ENCODE measurements around the gene FAM222A. TPM values are rescaled to one million over a fixed set of nuclear protein-coding genes. Genes with fewer than 3 reads are reported as not detected.

The FAM222A gene
- total RNA-seq, 1 experiment from 2014 or later = 18.0 TPM

DNA sequence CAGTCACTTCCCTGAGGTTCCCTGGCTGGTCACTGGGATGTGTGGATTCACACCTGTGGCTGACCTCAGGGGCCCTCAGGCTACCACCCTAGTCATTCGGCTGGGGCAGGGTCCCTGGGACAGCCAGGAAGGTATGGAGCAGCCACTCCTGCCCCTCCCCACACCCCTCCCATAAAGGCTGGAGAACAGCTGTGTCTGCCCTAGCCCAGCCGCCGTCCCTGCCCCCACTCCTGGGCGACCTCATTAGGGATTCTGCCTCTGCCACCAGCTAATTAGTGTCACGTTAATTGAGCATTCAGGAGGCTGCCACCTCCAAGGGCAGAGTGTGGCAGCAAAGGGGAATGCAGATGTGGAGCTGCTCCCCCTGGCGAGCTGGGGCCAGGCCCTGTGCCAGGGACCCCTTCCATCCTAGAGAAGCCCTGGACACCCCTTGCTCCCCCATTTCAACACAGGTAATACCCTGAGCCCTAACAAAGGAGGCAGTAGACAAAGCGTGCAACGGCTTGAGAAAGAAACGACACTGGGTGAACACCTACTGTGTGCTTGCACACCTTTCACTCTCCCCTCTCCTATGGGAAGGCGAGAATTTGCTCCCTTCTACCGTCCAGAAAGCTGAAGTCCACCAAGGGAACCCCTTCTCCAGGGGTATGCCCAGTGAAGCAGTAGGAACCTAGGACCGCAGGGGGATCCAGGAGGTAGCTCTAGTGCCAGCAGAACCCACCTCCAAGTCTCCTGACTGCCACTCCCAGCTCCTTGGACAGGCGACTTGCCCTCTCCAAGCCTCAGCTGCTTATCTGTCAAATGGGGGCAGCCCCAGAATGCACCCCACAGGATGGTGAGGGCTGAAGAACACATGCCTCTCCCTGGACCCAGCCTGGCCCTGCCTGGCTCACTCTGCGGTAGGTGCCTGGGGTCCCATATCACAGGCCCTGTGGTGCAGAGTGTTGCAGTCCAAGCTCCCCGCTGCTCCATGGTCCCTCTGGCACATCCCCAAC lies 45.1 kb downstream of the FAM222A start:
- CTCF ChIA-PET = interaction anchor here (0.9 kb wide), 1 partner anchor 21 kb away, joined by 6 read pairs; no protein-coding TSS in a partner anchor
- no TSS peak for BruUV-seq (replicated peaks)
- no peaks in the 10 kb centered on the region for H3K27me3 Mint-ChIP-seq (ENCODE audit: insufficient read depth, unreplicated experiment)

DNA sequence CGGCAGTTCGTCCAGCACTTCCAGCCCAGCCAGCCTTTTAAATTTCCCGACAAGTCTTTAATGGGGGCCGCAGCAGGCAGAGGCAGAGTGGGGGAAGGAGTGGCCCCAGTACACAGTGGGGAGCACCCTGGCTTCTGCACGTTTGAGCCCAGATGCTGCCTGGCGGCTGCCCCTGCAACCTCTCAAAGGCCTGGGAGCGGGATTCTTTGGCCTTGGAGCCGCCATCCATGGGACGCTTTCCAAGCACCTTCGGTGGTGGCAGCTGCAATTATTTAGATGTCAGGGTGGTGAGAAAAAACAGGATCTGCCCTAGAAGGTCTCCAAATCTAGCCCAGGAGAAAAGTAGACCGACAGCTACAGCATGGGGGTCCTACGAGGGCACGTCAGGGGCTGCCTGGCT lies 46.0 kb downstream of the FAM222A start:
- H3K9me3 Mint-ChIP-seq (ENCODE audit: unreplicated experiment) = peaks cover 10% of the 10 kb centered on the region
- ChIA-PET POLR2A (no interaction called here), CTCF (no interaction called here)
- no peak overlapping the region for H3K4me3 Mint-ChIP-seq (ENCODE audit: unreplicated experiment)
- intact Hi-C loops (cut with micrococcal nuclease; ENCODE audit: unreplicated experiment) = no loop called here
- H3K27me3 Mint-ChIP-seq (ENCODE audit: insufficient read depth, unreplicated experiment) = no peaks in the 10 kb centered on the region
- Histone ChIP-seq H3K27me3 (replicated peaks; ENCODE audit: control insufficient read depth, insufficient read depth, low read length) (no peaks in the 10 kb centered on the region), H3K9me3 (peaks cover 16% of the 10 kb centered on the region), H3K4me1 (no peaks in the 10 kb centered on the region), H3K36me3 (ENCODE audit: control insufficient read depth, insufficient read depth, low read length) (peaks cover 2% of the 10 kb centered on the region; the same call in 1 of the 2 replicates), H3K4me3 (ENCODE audit: low read depth, low read length) (no peak overlapping the region)
- BruUV-seq (replicated peaks) = no TSS peak
- H3K36me3 Mint-ChIP-seq (ENCODE audit: insufficient read depth, unreplicated experiment) = peaks cover 25% of the 10 kb centered on the region
- TF ChIP-seq, protein P1, sequence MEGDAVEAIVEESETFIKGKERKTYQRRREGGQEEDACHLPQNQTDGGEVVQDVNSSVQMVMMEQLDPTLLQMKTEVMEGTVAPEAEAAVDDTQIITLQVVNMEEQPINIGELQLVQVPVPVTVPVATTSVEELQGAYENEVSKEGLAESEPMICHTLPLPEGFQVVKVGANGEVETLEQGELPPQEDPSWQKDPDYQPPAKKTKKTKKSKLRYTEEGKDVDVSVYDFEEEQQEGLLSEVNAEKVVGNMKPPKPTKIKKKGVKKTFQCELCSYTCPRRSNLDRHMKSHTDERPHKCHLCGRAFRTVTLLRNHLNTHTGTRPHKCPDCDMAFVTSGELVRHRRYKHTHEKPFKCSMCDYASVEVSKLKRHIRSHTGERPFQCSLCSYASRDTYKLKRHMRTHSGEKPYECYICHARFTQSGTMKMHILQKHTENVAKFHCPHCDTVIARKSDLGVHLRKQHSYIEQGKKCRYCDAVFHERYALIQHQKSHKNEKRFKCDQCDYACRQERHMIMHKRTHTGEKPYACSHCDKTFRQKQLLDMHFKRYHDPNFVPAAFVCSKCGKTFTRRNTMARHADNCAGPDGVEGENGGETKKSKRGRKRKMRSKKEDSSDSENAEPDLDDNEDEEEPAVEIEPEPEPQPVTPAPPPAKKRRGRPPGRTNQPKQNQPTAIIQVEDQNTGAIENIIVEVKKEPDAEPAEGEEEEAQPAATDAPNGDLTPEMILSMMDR (IDR thresholded peaks at IDR 0.05; ENCODE audit: insufficient read depth in 1 of 2, low read depth in 1 of 2, low read length in 1 of 2, severe bottlenecking in 1 of 2, unreplicated experiment in 1 of 2) = no peak
- no peaks in the 10 kb centered on the region for H3K4me1 Mint-ChIP-seq (ENCODE audit: low read depth, unreplicated experiment)
- H3K27ac Mint-ChIP-seq (ENCODE audit: unreplicated experiment) = no peak overlapping the region
- peak in 1 of 2 experiments; percentile 0 for DNase-seq

More for the DNA sequence above, 45.1 kb downstream of the FAM222A start:
- intact Hi-C loops (cut with micrococcal nuclease; ENCODE audit: unreplicated experiment) = no loop called here
- Mint-ChIP-seq H3K9me3 (ENCODE audit: unreplicated experiment) (peaks cover 10% of the 10 kb centered on the region), H3K4me3 (ENCODE audit: unreplicated experiment) (no peak overlapping the region), H3K27ac (ENCODE audit: unreplicated experiment) (no peak overlapping the region), H3K4me1 (ENCODE audit: low read depth, unreplicated experiment) (no peaks in the 10 kb centered on the region), H3K36me3 (ENCODE audit: insufficient read depth, unreplicated experiment) (peaks cover 25% of the 10 kb centered on the region)
- H3K9me3 ChIP-seq = peaks cover 16% of the 10 kb centered on the region
- H3K27me3 ChIP-seq (replicated peaks; ENCODE audit: control insufficient read depth, insufficient read depth, low read length) = no peaks in the 10 kb centered on the region
- TF ChIP-seq, protein P1 (IDR thresholded peaks at IDR 0.05; ENCODE audit: insufficient read depth in 1 of 2, low read depth in 1 of 2, low read length in 1 of 2, severe bottlenecking in 1 of 2, unreplicated experiment in 1 of 2) = no peak
- no peaks in the 10 kb centered on the region for H3K4me1 ChIP-seq
- POLR2A ChIA-PET = no interaction called here
- H3K4me3 ChIP-seq (ENCODE audit: low read depth, low read length) = no peak overlapping the region
- peak in 1 of 2 experiments; percentile 25 for DNase-seq
- H3K36me3 ChIP-seq (ENCODE audit: control insufficient read depth, insufficient read depth, low read length) = peaks cover 2% of the 10 kb centered on the region; the same call in 1 of the 2 replicates

DNA sequence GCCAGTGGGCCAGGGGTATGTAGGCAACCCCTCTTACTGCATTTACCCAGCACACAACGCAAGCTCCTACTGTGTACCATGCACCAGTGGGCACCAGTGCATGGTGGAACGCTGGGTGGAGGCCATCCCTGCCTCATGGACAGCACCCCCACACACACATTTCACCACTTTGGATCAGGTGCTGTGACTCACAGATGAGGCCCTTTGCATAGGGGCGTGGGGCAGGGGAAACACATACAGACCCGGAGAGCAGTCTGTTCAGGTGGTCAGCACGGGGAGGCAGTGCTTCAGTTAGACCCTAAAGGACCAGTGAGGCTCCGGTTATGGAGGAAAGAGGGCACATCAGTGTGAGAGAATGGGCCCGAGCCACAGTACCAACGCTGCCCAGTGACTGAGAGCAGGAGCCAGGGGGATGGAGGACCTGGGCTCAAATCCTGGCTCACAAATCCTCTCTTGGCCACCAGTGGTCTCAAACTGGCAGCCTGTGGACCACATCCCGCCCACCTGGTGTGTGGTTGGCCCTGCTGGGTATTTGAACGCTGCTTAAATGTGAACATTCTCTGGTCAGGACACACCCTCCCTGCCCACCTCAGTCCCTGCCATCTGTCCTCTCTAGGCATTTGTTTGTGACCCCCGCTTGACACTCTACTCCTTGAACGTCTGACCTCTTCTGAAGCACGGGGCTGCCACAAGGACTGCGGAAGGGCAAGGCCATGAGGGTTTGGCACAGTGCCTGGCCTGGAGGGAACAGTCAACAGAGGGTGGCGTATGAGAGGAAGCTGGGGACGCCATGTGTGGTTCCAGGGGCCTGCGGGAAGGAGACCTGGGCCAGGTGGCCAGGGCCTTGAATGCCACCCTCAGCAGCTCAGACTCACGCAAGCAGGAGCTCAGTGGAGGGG lies 46.7 kb downstream of the FAM222A start:
- Histone ChIP-seq H3K9me3 (peaks cover 16% of the 10 kb centered on the region), H3K27me3 (replicated peaks; ENCODE audit: control insufficient read depth, insufficient read depth, low read length) (no peaks in the 10 kb centered on the region), H3K4me3 (ENCODE audit: low read depth, low read length) (no peak overlapping the region), H3K36me3 (ENCODE audit: control insufficient read depth, insufficient read depth, low read length) (peaks cover 2% of the 10 kb centered on the region; the same call in 1 of the 2 replicates), H3K4me1 (no peaks in the 10 kb centered on the region)
- no peaks in the 10 kb centered on the region for H3K27me3 Mint-ChIP-seq (ENCODE audit: insufficient read depth, unreplicated experiment)
- intact Hi-C loops (cut with micrococcal nuclease; ENCODE audit: unreplicated experiment) = no loop called here
- ChIA-PET CTCF (no interaction called here), POLR2A (no interaction called here)
- TF ChIP-seq, protein P1 (IDR thresholded peaks at IDR 0.05; ENCODE audit: insufficient read depth in 1 of 2, low read depth in 1 of 2, low read length in 1 of 2, severe bottlenecking in 1 of 2, unreplicated experiment in 1 of 2) = no peak
- peak in 1 of 2 experiments; percentile 14 for DNase-seq
- no peaks in the 10 kb centered on the region for H3K4me1 Mint-ChIP-seq (ENCODE audit: low read depth, unreplicated experiment)
- H3K9me3 Mint-ChIP-seq (ENCODE audit: unreplicated experiment) = peaks cover 10% of the 10 kb centered on the region
- H3K4me3 Mint-ChIP-seq (ENCODE audit: unreplicated experiment) = no peak overlapping the region
- BruUV-seq (replicated peaks) = no TSS peak
- peaks cover 28% of the 10 kb centered on the region for H3K36me3 Mint-ChIP-seq (ENCODE audit: insufficient read depth, unreplicated experiment)
- no peak overlapping the region for H3K27ac Mint-ChIP-seq (ENCODE audit: unreplicated experiment)

All from Caco-2 (cell line).